Peyer's patch (tissue), 4 donors: Measurements from ENCODE around the gene CAMSAP1.

ENCODE experiments used
- CTCF ChIP-seq, 6 experiments: fragments of 450-650 bp in 4 of 6; fragments of 200-600 bp in 2 of 6; sonication (generic) in 1 of 6; IDR thresholded peaks; one replicate each; pipeline ENCODE4 v1.5.1; 2017 to 2019; ENCODE audit warnings: antibody characterized with exemption in 6 of 6, mild to moderate bottlenecking in 3 of 6, moderate library complexity in 1 of 6
- POLR2A ChIP-seq, 2 donors: fragments of 450-650 bp; IDR thresholded peaks; one replicate each; pipeline ENCODE4 v1.5.1; 2017; ENCODE audit warnings: antibody characterized with exemption in 2 of 2, mild to moderate bottlenecking in 2 of 2, moderate library complexity in 2 of 2

GRCh38 chr9:135907006-135907430 lies 328 bp downstream of the CAMSAP1 start:
- TF ChIP-seq POLR2A (IDR thresholded peaks at IDR 0.05) (no peak), CTCF (IDR thresholded peaks at IDR 0.05) (no peak)
